Endothelial cell of umbilical vein (primary cell): ENCODE measurements around the gene CD200R1L. TPM values are rescaled to one million over a fixed set of nuclear protein-coding genes. Genes with fewer than 3 reads are reported as not detected.

Experiments used
- BruUV-seq: library from RNA; stranded (reverse); fragments of 400-500 nt; replicated peaks from 2 replicates; lab custom pipeline; 2021; lab: Mats Ljungman, UMichigan
- CTCF ChIA-PET: fragments of 300-600, 350-600 bp; sonication (Branson Sonifier 250); formaldehyde crosslinking; loops from one replicate; lab custom pipeline; 2021; ENCODE audit warnings: antibody characterized with exemption, inconsistent platforms; lab: Charles Lee
- POLR2A ChIA-PET: fragments of 300-600, 350-600 bp; sonication (Branson Sonifier 250); formaldehyde crosslinking; loops from one replicate; lab custom pipeline; 2021; ENCODE audit warnings: antibody characterized with exemption, inconsistent platforms; lab: Charles Lee
- DNase-seq: peaks from one replicate; pipeline ENCODE4 v3.0.0-alpha.2; 2011; ENCODE audit warnings: low read depth, low spot score
- FAIRE-seq: peaks from 2 replicates; lab custom pipeline; 2011; peaks lifted over from hg19 to GRCh38; lab: Jason Lieb, UNC
- H2AFZ ChIP-seq: 2 replicates; pipeline ENCODE4 v1.6.0; 2012; ENCODE audit warnings: low read depth, low read length, control low read depth, inconsistent platforms
- H3K27ac ChIP-seq: 2 replicates; pipeline ENCODE4 v1.5.1; 2011; ENCODE audit warnings: low read depth, mild to moderate bottlenecking, control low read depth, low read length, moderate library complexity; ENCODE audit not compliant: insufficient read depth
- H3K27me3 ChIP-seq, 2 experiments: 2 replicates each; pipeline versions ENCODE4 v1.6.0 to v1.6.1; 2011; ENCODE audit warnings: low read length in 2 of 2, mixed read lengths in 1 of 2; ENCODE audit not compliant: control insufficient read depth in 2 of 2, insufficient read depth in 2 of 2
- H3K36me3 ChIP-seq, 2 experiments: 2 replicates in 1 of 2; 3 replicates in 1 of 2; pipeline ENCODE4 v1.5.1; 2011; ENCODE audit warnings: low read length in 2 of 2, mild to moderate bottlenecking in 1 of 2, moderate library complexity in 1 of 2; ENCODE audit not compliant: control insufficient read depth in 2 of 2, insufficient read depth in 2 of 2; ENCODE audit errors: extremely low read depth in 1 of 2
- H3K4me1 ChIP-seq: 3 replicates; pipeline ENCODE4 v1.5.1; 2011; ENCODE audit warnings: mild to moderate bottlenecking, low read length; ENCODE audit not compliant: control insufficient read depth, insufficient read depth; ENCODE audit errors: extremely low read depth
- H3K4me2 ChIP-seq: 2 replicates; pipeline ENCODE4 v1.6.1; 2011; ENCODE audit warnings: low read length, control low read depth, mixed read lengths; ENCODE audit not compliant: insufficient read depth
- H3K4me3 ChIP-seq, 3 experiments: fragments of 200-600 bp in 1 of 3; sonication (generic), shearing (Covaris generic) in 1 of 3; replicated peaks in 1 of 3; 2 replicates each; pipeline ENCODE4 v1.5.1; 2011 to 2016; ENCODE audit warnings: control low read depth in 3 of 3, low read length in 3 of 3, mild to moderate bottlenecking in 2 of 3, inconsistent platforms in 1 of 3, low read depth in 1 of 3, moderate library complexity in 1 of 3; ENCODE audit not compliant: insufficient read depth in 1 of 3
- H3K79me2 ChIP-seq: 2 replicates; pipeline ENCODE4 v1.6.0; 2012; ENCODE audit warnings: low read length, inconsistent platforms; ENCODE audit not compliant: control insufficient read depth, insufficient read depth
- H3K9ac ChIP-seq: replicated peaks from 2 replicates; pipeline ENCODE3; 2011; ENCODE audit warnings: low read length, control low read depth; ENCODE audit not compliant: insufficient read depth; ENCODE audit errors: extremely low read depth
- H3K9me1 ChIP-seq: replicated peaks from 3 replicates; pipeline ENCODE4 v1.6.0; 2011; ENCODE audit warnings: mild to moderate bottlenecking, low read length; ENCODE audit not compliant: control insufficient read depth, insufficient read depth; ENCODE audit errors: extremely low read depth
- H3K9me3 ChIP-seq: replicated peaks from 2 replicates; pipeline ENCODE4 v1.5.1; 2012; ENCODE audit warnings: low read length, inconsistent platforms; ENCODE audit not compliant: control insufficient read depth, insufficient read depth
- H4K20me1 ChIP-seq: replicated peaks from 2 replicates; pipeline ENCODE3; 2011; ENCODE audit warnings: mild to moderate bottlenecking, low read length; ENCODE audit not compliant: control insufficient read depth, insufficient read depth; ENCODE audit errors: extremely low read depth
- CTCF ChIP-seq, 2 donors: IDR thresholded peaks; 1 replicate in 1 of 2; 2 replicates in 1 of 2; pipeline ENCODE4 v1.5.1; 2011; ENCODE audit warnings: low read length in 2 of 2, mild to moderate bottlenecking in 2 of 2, moderate library complexity in 2 of 2, control low read depth in 1 of 2, inconsistent platforms in 1 of 2, low read depth in 1 of 2; ENCODE audit not compliant: insufficient read depth in 1 of 2; ENCODE audit errors: extremely low read depth in 1 of 2
- EZH2 ChIP-seq: IDR thresholded peaks from 2 replicates; pipeline ENCODE4 v1.6.1; 2012; ENCODE audit warnings: borderline replicate concordance, low read depth, mild to moderate bottlenecking, moderate library complexity, low read length, inconsistent platforms; ENCODE audit not compliant: severe bottlenecking
- FOS ChIP-seq: IDR thresholded peaks from 2 replicates; pipeline ENCODE4 v1.6.1; 2011; ENCODE audit warnings: mild to moderate bottlenecking, low read length, moderate library complexity, borderline replicate concordance; ENCODE audit not compliant: insufficient read depth
- GATA2 ChIP-seq: IDR thresholded peaks from 2 replicates; pipeline ENCODE4 v1.7.0; 2011; ENCODE audit warnings: low read depth, mild to moderate bottlenecking, moderate library complexity, mixed read lengths, low read length; ENCODE audit not compliant: insufficient read length, insufficient read depth
- JUN ChIP-seq: IDR thresholded peaks from 2 replicates; pipeline ENCODE4 v1.6.1; 2011; ENCODE audit warnings: borderline replicate concordance, low read depth; ENCODE audit not compliant: insufficient read length, insufficient read depth
- MAX ChIP-seq: IDR thresholded peaks from 2 replicates; pipeline ENCODE4 v1.6.1; 2011; ENCODE audit not compliant: insufficient read depth, insufficient read length
- MYC ChIP-seq: IDR thresholded peaks from one replicate; pipeline ENCODE4 v1.6.1; 2011; ENCODE audit warnings: mild to moderate bottlenecking, low read depth, low read length
- POLR2A ChIP-seq: IDR thresholded peaks from 2 replicates; pipeline ENCODE4 v1.6.1; 2012; ENCODE audit warnings: low read depth, mild to moderate bottlenecking, control low read depth, low read length
- POLR2AphosphoS5 ChIP-seq: IDR thresholded peaks from 2 replicates; pipeline ENCODE4 v1.6.1; 2012; ENCODE audit warnings: low read depth, mild to moderate bottlenecking, control low read depth, low read length, moderate library complexity; ENCODE audit not compliant: insufficient read depth
- dilution Hi-C: fragments of 300-500 bp; cut with MboI; formaldehyde crosslinking; loops from one replicate; pipeline ENCODE4 v1.15.0; 2019; ENCODE audit warnings: low sequenced_read_pairs; ENCODE audit not compliant: extremely low pct_ligation_motif_present
- intact Hi-C: fragments of 100-400 bp; cut with micrococcal nuclease; formaldehyde crosslinking; loops from one replicate; pipeline ENCODE4 v1.10.0; 2022
- polyA plus RNA-seq, 4 experiments: library from polyadenylated mRNA; depleted of rRNA in 3 of 4; stranded (reverse) in 3 of 4; unstranded in 1 of 4; fragments of >200 nt; gene quantifications; 2 replicates each; pipeline versions ENCODE4 v1.2.1 to v1.2.3, GENCODE V29; 2011 to 2012; ENCODE audit warnings: missing spikeins in 1 of 4
- total RNA-seq: library from RNA; stranded (reverse); gene quantifications from 2 replicates; pipeline ENCODE4 v1.2.3, GENCODE V29; 2021

The CD200R1L gene
- total and polyA plus RNA-seq, 2 donors (not counting 3 experiments of a cell fraction or from before 2014, with no cell fraction given) = not detected

GRCh38 chr3:112874725-112875124 lies 28.1 kb upstream of the CD200R1L start:
- Histone ChIP-seq H3K4me1 (no peaks in the 10 kb centered on the region), H3K79me2 (no peaks in the 10 kb centered on the region), H4K20me1 (no peaks in the 10 kb centered on the region), H3K27ac (no peak overlapping the region), H3K36me3 (no peaks in the 10 kb centered on the region), H3K9me1 (no peaks in the 10 kb centered on the region), H3K4me3 (no peak overlapping the region), H3K27me3 (no peaks in the 10 kb centered on the region), H3K9ac (no peak overlapping the region), H2AFZ (no peak overlapping the region), H3K4me2 (no peak overlapping the region), H3K9me3 (no peaks in the 10 kb centered on the region)
- dilution Hi-C loops (no loop called here), intact Hi-C loops (no loop called here)
- POLR2A ChIA-PET = no interaction called here
- CTCF ChIA-PET = no interaction called here
- TF ChIP-seq CTCF (IDR thresholded peaks at IDR 0.05; ENCODE audit: extremely low read depth in 1 of 2, insufficient read depth in 1 of 2, low read depth in 1 of 2, low read length in 2 of 2) = no peak
- no peak for TF ChIP-seq FOS
- TF ChIP-seq POLR2A = no peak
- no peak for TF ChIP-seq EZH2
- no peak for TF ChIP-seq POLR2AphosphoS5
- TF ChIP-seq MYC = no peak
- no peak for TF ChIP-seq MAX
- TF ChIP-seq JUN = no peak
- TF ChIP-seq GATA2 = no peak
- DNase-seq = no peak
- FAIRE-seq = no peak
- BruUV-seq = no TSS peak
